ENCODE results near the gene ISOC2.
A peak's percentile ranks its signal among the peaks of the same experiment; 100 is the strongest.

ISOC2 gene

DNA sequence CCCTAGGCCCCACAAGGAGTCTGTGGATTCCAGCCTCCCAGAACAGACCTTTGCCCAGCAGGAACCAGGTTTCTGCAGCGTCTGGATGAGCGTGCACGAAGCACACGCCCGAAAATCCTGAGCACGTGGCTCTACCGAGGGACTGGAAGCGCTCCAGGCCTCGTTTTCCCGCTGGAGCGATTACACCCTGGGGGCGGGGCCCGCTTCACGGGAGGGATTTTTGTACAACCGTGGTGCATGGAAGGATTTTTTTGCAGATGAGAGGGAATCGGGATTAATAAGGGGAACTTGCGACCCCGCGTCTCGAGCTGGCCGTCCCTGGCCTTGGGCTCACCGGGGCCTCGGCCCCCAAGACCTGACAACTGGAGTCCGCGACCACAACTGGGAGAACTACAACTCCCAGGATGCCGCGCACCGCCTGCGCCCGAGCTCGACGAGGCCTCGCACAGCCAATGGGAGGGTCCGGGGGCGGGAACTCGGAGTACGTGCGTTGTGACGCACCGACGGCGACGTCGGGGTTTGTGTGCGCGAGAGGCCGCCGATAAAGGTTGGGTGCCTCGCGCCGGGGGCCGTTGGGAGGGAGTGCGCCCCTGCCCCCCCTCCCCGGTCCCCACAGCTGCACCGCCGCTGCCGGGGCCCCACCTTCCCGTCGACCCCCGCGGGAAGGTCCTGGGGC lies 14.8 kb upstream of the ISOC2 start, which contains the start of gene ZNF628:
ZNF628 (plus strand) TSS at position 518 of the 676 bp plus-strand sequence. CDS start 3,294 bp downstream, outside the sequence.
- DNase-seq, result peak; percentile 96

DNA sequence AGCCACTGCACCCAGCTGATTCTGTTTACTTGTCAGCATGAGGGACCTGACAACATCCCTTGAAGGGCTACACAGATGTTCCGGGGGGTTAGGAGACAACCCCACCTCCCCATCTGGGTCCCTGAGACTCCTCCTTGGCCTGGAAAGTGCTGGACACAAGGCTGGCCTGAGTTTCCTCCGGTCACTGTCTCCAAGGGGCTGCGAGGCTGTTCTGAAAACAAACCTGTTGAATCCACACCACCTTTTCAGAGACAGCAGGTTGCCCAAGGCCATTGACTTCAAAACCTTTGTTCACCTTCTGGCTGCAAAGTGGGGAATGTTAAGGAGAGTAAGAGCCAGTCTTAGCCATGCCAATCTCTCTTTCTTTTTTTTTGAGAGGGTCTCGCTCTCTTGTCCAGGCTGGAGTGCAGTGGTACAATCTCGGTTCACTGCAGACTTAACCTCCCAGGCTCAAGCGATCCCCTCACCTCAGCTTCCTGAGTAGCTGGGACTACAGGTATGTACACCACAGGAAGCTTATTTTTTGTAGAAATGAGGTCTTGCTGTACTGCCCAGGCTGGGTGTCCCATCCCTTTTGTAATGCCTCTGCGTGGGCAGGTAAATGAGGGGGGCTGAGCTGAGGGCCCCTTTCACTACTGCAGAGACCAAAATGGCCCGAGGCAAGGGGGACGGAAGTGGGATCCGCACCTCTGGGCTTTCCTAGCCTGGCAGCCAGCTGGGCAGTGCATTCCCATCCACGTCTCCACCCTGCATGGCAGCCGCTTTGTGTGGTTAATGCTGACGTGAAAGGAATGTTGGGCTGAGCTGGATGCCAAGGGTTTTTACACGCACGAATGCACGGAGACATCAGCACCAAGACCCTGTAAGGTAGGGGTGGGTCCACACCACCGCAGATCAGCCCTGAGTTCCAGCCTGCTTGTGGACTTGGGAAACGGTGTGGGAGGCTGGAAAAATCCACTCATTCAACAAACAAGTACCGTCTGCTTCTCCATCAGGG lies 13.1 kb upstream of the ISOC2 start:
- DNase-seq, result no peak

DNA sequence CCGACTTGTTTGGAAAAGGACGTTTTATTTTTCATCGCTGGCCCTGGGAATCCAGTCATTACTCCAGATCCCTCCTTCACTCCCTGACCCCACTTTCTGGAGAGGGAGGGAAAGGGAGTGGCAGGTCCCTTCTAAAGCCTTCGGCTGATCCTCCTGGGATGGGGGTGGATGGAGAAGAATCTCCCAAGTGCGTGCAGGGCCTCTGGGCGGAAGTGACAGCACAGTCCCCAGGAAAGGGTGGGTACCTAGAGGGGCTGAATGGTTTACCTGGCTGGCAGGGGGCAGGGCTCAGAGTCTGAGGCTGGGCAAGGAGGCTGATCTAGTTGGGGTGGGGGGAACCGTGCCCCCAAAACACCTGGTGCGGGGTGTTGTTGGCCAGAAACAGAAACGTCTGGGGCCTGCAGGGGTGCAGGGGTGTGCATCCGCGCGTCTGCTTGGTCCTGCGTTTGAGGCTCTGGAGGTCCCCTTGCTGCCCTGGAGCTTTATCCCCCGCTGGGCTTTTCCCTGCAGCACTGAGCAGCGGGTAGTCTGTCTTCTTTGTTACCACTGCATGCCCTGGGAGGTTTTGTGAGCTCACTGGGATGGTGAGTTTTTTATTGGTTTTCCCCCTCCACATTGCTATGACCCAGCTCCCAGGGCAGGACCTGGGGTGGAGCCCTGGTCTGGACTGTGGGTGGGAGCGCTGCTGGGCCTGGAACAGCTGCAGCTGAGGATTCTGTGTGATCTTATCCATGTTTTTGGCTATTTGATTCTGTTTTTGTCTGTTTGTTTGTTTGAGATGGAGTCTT lies 12.0 kb upstream of the ISOC2 start:
- no peak for DNase-seq

DNA sequence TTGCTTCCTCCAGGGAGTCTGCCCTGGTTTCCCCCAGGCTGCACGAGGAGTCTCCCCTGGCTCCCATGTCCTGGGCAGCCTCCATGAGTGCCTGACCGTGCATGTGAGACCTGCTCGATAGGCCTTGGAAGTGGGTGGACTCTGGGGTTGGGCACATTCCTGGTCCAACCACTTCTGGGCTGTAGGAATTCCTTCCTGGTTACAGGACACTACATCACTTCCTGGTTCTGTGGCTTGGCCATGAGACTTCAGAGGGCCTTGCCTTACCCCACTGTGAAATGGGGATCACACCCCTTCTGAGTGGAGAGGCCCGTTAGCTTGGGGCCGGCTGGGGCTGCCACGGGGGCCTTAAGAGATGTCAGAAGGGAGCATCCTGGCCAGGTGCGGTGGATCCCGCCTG lies 11.0 kb upstream of the ISOC2 start:
- DNase-seq, result no peak

DNA sequence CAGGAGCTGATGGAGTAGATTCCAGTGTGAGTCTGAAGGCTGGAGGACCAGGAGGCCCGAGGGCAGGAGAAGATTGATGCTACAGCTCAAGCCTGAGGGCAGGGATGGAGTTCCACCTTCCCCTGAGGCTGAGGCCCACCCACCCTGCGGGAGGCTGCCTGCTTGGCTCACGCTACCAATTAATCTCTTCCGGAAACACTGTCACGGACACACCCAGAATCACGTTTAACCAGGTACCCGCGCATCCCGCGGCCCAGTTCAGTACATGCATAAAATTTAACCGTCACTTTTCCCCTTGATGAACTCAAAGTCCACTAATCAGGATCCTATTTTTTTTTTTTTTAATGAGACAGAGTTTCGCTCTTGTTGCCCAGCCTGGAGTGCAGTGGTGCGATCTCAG lies 9.8 kb upstream of the ISOC2 start:
- DNase-seq, result no peak

DNA sequence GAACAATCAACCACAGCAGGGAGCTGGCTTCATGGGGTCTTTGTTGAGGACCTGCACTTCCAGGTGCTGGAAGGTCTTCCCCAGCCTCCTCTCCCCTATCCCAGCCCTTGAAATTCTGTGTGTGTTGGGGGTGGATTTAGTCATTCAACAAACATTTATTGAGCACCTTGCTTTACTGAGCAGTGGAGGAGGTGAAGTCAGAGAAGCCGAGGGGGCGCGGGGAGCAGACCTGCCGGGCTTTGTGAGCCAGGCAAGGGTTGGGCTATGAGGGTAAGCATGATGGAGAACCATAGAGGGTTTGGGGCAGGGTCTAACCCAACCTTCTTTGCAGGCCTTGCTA lies 6.6 kb upstream of the ISOC2 start:
- no peak for DNase-seq

DNA sequence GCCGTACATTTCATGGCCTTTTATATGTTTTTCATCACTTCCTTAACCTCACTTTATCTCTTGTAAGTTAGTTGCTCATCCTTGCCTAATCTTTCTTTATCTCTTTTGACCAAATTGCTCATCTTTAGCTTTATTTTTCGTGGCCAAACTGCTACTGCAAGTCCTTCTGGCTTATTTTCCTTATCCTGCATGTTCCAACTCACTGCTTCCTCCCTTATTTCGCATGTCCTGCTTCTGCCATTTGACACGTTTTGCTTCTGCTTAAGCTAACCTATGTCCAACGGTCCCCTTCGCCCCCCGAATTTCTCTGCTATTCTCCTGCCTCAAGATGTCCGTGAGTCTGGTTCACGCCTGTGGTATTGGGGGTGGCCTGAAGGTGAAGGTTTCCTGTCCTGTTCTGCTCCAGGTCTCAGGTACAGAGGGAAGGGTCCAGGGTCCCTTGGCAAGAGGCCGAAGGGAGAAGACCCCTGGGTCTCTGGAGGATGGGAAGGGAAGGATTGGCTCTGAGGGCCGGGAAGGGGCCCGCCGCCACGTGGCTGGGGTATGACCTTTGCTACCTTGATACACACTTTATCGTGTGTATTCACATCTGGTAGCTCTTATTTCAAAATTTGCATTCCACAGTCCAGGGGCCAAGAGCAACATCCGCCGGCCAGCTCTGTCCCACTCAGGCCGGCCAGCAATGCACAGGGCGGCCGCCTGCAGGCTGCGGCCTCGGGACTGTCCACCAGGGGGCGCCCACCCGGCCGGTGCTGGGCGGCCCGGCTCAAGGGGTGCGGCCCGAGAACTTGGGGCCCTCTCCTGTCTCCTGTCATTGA lies 6.0 kb upstream of the ISOC2 start:
- peak; percentile 77 for DNase-seq

DNA sequence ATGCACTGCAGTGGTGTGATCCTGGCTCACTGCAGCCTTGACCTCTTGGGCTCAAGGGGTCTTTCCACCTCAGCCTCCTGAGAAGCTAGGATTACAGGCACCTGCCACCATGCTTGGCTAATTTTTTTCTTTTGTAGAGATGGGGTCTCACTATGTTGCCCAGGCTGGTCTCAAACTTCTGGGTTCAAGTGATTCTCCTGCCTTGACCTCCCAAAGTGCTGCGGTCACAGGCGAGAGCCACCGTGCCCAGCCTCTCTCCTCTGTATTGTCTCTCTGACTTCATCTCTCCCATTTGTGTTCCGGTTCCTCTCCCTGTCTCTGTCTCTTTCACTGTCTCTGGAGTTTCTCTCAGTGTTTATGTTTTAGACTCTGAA lies 4.8 kb upstream of the ISOC2 start:
- DNase-seq, result no peak

DNA sequence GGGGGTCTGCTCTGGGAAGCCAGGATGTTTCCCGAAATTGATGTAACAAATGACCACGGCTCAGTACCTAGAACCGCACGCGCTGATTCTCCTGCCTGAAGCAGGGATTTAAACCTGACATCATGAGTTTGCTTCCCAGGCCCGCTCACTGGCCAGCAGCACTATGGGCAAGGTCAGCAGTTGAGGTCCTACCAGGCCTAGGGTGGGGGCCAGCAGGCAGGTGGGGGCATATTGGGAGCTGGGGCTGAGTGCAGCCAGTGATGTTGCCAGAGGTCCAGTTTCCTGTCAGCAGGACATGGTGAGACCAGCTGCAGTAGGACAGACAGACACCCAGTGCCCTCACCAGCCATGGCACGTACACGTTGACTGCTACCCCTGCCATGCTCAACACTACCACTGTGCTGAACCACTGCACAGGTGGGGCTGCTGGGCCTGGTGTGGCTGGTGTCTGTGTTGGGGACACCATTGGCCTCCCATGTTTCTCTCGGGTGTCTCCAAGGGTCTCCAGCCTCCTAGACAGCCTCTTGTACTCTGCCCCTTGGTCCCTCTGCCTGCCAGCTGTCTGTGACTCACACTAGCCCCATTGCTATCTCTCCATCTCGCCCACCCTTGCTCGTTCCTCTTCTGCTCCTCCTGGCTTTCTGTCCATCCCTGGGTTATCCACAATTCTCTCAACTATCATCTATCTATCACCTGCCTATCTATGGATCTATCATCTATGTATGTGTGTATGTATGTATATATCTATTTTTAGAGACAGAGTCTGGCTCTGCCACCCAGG lies 4.2 kb upstream of the ISOC2 start:
- no peak for DNase-seq

DNA sequence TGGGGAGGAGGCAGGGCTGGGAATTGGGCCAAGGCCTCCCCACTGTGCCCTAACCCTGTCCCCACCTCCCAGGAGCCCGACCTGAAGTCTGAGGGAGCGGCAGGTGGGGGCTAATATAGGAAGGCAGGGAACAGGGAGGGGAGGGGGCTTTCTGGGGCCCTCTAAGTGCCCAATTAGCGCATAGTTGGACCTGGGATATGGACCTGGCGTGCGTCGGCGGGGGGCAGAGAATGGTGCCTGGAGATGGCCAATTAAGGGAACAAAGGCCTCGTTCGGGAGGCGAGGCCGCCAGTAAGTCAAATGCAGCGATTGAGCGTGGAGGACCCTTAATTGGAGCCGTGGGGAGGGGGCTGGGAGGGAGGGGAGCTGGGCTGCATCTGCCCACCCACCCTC lies 3.2 kb upstream of the ISOC2 start, which contains the start of gene C19orf85:
C19orf85 (minus strand) TSS at position 90 of the 393 bp plus-strand sequence. CDS start 197 bp downstream, outside the sequence.
- no peak for DNase-seq

DNA sequence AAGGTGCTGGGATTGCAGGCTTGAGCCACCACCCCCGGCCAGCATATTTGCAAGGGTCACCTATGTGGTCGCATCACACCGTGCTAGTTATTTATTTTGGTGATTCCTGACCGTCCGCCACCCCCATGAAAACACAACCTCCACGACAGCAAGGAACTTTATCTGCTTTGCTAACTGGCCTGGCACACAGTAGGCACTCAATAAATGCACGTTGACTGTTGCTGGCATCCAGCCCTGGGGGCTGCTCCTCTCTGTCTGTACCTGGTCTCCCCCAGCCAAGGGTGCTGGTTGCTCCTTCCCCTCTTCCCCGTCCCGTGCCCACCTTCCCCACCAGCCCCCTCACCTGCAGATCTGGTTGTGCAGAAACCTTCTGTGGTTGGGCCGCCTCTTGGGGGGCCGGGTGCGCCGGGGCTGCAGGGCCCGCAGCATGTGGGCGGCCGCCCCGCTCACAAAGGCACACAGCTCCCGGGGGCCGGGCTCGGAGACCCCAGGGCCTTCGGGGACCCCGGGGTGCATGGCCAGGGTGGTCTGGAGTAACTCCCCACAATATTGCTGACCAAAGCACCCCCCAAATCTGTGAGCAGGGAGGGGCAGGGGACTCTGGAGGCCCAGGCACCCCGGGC lies 2.7 kb upstream of the ISOC2 start:
- DNase-seq, result no peak

DNA sequence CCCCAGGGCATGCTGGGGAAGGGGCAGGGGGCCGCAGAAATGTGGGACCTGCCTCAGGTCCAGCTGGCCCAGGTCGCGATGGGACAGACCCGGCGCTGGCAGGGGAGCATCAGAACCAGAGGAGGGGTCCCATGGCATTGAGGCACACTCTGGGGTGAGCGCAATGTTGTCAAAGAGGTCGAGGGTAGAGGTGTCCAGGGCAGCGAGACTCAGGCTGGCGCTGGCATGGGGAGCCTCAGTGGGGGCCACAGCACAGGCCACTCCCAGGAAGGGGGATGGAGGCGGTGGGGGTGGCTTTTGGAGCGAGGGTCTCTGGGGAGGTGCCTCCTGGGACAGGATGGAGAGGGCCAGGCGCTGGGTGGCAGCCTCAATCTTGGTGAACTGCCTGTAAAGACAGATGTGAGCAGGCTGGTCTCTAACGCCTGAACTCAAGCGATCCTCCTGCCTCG lies 2.2 kb upstream of the ISOC2 start:
- DNase-seq, result no peak

DNA sequence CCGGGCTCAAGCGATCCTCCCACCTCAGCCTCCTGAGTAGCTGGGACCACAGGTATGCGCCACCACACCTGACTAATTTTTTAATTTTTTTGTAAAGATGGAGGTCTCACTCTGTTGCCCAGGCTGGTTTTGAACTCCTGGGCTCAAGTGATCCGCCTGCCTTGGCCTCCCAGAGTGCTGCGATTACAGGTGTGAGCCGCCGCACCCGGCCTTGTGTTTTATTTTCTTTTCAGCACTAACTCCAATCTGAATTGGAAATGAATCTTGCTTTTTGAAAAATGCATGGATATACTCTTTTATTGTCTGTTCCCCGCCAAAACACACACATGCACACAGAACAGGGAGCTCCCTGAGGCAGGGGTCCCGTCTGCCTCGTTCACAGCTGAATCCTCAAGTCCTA lies 1.3 kb upstream of the ISOC2 start:
- DNase-seq, result no peak

DNA sequence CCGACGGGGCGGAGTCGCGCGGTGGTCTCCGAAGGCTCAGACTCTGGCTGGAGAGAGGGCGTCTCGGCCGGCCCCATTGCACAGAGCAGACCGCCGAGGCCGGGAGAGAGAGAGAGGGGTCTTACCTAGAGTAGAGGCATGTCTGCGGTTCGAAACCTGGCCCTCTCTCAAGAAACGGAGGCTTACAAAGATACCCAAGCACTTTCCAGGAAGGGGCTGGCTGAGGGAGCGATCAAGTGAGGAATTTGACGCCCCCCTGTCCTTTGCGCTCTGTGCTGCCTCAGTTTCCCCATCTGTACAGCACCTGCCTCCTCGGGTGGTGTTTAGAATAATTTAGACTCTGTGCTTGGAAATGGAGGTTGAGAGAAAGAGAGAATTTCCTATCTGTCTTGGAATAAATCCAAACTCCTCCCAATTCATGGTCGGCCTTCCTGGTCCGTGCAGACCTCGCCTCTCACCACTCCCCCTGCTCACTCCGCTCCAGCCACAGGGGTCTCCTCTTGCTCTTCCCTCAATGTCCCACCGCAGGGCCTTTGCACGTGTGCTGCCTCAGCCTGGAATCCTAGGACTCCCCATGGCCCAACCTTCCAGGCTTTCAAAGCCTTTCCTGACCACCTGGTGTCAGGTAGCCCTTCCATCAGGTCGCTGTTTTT lies 658 bp upstream of the ISOC2 start:
- DNase-seq, result no peak

DNA sequence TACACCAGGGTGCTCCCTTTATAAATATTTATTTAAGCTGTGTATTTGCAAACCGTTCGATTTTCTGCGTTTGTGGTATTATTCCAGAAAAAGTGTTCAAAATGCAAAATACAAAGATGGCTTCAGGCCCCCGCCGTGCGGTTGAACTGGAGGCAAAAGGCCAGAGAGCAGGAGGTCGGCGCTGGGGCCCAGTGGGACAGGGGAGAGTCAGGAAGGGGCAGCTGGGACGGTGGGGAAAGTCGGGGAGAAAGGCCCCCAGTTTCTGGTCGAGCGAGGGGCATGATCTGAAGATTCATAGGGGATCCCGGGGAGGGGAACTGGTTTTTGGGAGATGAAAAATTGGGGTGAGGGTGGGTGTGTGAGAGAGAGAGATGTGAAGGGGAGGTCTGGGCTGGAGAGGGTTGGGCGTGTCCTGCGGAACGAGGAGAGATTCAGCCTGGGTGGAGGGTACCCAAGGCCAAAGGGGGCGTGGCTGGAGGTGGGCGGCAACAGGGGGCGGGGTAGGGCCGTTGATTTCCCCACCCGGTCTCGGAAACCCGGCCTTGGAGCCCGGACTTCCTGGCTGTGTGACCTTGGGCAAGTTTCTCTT lies 678 bp downstream of the ISOC2 start:
- no peak for DNase-seq

DNA sequence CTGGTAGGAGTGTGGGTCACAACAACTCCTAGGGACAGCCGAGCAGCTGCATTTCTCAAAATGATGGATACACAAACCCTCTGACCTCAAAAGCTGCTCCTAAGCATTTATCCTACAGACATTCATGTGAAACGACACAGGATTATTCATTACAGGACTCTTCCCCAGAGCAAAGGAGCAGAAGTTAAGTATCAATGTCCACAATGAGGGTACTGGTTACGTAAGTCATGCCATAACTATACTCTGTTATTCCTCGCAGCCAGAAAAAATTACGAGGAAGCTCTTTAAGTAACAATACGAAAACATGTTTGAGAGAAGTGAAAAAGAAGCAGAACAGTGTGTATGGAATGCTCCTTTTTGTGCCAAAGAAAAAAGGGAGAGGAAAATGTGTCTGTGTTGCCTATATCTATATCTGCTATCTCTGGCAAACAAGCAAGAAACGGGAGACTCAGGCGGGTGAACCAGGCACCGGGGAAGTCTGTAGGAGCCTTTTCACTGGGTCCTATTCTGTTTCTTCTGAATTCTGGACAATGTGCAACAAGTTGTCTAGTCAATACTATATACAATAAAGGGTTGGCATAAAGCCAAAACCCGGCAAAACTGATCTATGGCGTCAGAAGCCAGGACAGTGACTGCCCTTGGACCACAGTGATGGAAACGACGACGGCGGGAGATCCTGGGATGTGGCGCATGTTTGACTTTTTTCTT lies 1.3 kb downstream of the ISOC2 start:
- no peak for DNase-seq

DNA sequence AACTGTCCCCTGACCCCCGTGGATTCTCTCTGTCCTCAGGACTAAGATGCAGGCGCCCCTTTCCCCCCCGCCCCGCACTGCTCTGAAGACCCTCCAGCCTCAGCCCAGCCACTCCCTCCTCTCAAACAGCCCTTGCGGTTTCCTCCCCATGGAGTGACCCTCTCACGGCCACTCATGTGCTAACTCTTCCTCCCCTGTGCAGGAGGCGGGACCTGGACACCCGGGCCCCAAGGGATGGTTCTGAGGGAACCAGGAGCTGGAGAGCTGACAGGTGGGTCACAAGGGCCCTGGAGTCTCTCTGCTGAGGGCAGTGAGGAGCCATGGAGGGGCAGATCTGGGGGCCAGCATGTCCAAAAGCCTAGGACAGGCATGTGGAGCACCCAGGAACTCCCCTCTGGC lies 1.9 kb downstream of the ISOC2 start:
- DNase-seq, result no peak

DNA sequence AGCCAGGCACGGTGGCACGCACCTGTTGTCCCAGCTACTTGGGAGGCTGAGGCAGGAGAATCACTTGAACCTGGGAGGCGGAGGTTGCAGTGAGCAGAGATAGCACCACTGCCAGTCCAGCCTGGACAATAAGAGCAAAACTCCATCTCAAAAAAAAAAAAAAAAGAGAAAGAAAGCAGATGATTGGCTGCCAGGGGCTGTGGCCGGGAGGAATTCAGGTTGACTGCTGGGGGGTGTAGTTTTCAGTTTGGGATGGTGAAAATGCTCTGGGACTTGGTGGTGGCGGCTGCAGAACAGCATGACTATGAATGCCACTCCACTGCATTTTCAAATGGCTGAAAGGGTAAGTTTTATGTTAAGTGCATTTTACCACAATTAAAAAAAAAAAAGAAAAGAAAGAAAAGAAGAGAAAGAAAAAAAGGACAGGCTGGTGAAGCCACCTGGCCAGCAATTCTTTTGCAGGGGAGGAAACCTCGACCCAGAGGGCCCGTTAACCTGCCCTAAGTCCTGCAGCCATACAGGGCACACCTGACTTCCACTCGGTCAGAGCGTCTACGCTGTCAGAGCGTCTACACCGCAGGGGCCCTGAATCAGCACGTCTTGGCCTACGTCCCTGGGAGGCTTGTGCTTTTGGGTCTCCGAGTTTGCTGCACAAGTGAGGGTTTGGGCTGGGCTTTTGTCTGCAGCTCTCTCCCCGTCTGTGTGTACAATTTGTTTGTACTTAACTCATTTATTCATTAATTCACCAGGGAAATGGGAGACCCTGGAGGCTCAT lies 3.6 kb downstream of the ISOC2 start:
- no peak for DNase-seq

All from T-helper 9 cell (primary cell).